PC-9 (cell line): ENCODE data around the gene SETX. TPM values are rescaled to one million over a fixed set of nuclear protein-coding genes. Genes with fewer than 3 reads are reported as not detected.

Source experiments
- BruUV-seq: library from RNA; stranded (reverse); fragments of 400-500 nt; replicated peaks from 2 replicates; lab custom pipeline; 2021; lab: Mats Ljungman, UMichigan
- CTCF ChIA-PET: fragments of 300-600 bp; sonication (Branson Sonifier 250); formaldehyde crosslinking; loops from one replicate; lab custom pipeline; 2022; ENCODE audit warnings: antibody characterized with exemption; lab: Charles Lee
- POLR2A ChIA-PET: fragments of 300-600 bp; sonication (Branson Sonifier 250); formaldehyde crosslinking; loops from one replicate; lab custom pipeline; 2022; ENCODE audit warnings: antibody characterized with exemption; ENCODE audit not compliant: unreplicated experiment; lab: Charles Lee
- DNase-seq, 2 experiments: peaks; one replicate each; pipeline versions ENCODE4 v3.0.0 to v3.0.0-alpha.2; 2015 to 2022; ENCODE audit warnings: mixed read lengths in 1 of 2
- H2AFZ ChIP-seq: fragments of 200-600 bp; sonication (generic); 2 replicates; pipeline ENCODE4 v1.8.1; 2017; ENCODE audit warnings: antibody characterized with exemption
- H3F3A ChIP-seq: fragments of 200-600 bp; sonication (generic); 2 replicates; pipeline ENCODE4 v1.8.1; 2017; ENCODE audit warnings: antibody characterized with exemption, mild to moderate bottlenecking, low read depth; ENCODE audit not compliant: insufficient read depth
- H3K27ac ChIP-seq: fragments of 200-600 bp; sonication (generic); 2 replicates; pipeline ENCODE4 v1.6.1; 2016; ENCODE audit warnings: mixed run types
- H3K27me3 ChIP-seq: fragments of 200-600 bp; sonication (generic); 2 replicates; pipeline ENCODE4 v1.6.1; 2016; ENCODE audit warnings: low read depth, mixed run types; ENCODE audit not compliant: insufficient read depth
- H3K36me3 ChIP-seq: fragments of 200-600 bp; sonication (generic); 2 replicates; pipeline ENCODE4 v1.6.1; 2016; ENCODE audit warnings: low read depth, mixed run types
- H3K4me1 ChIP-seq: fragments of 200-600 bp; sonication (generic); replicated peaks from 2 replicates; pipeline ENCODE4 v1.6.1; 2016; ENCODE audit warnings: mixed run types; ENCODE audit not compliant: insufficient read depth
- H3K4me2 ChIP-seq: fragments of 200-600 bp; sonication (generic); 2 replicates; pipeline ENCODE4 v1.6.1; 2017; ENCODE audit warnings: mixed run types
- H3K4me3 ChIP-seq: fragments of 200-600 bp; sonication (generic); 2 replicates; pipeline ENCODE4 v1.6.1; 2016; ENCODE audit warnings: mixed run types
- H3K79me2 ChIP-seq: fragments of 200-600 bp; sonication (generic); 2 replicates; pipeline ENCODE4 v1.6.1; 2017; ENCODE audit warnings: low read depth, mixed run types
- H3K9me2 ChIP-seq: fragments of 200-600 bp; sonication (generic); 2 replicates; pipeline ENCODE4 v1.8.1; 2017; ENCODE audit warnings: mild to moderate bottlenecking; ENCODE audit not compliant: insufficient read depth
- H3K9me3 ChIP-seq: fragments of 200-600 bp; sonication (generic); 2 replicates; pipeline ENCODE4 v1.8.1; 2016; ENCODE audit warnings: low read depth; ENCODE audit not compliant: insufficient read depth
- H4K20me1 ChIP-seq: fragments of 200-600 bp; sonication (generic); 2 replicates; pipeline ENCODE4 v1.8.1; 2017; ENCODE audit not compliant: insufficient read depth
- EZH2 ChIP-seq: fragments of 200-600 bp; sonication (generic); IDR thresholded peaks from 2 replicates; pipeline ENCODE4 v1.8.0; 2017; ENCODE audit warnings: antibody characterized with exemption, low read depth
- intact Hi-C: fragments of 100-400 bp; cut with micrococcal nuclease; formaldehyde crosslinking; loops from one replicate; pipeline ENCODE4 v1.10.0; 2022; ENCODE audit not compliant: unreplicated experiment
- total RNA-seq: library from RNA; stranded (reverse); gene quantifications from 2 replicates; pipeline ENCODE4 v1.2.3, GENCODE V29; 2021
- TF ChIP-seq, protein P1 (sequence below): fragments of 200-600 bp; sonication (generic); conservative IDR thresholded peaks from 2 replicates; pipeline ENCODE4 v1.6.1; 2017; ENCODE audit warnings: mixed run types, antibody characterized with exemption, mild to moderate bottlenecking, moderate library complexity

The SETX gene
- total RNA-seq, 1 experiment from 2014 or later, result 23.5 TPM

DNA sequence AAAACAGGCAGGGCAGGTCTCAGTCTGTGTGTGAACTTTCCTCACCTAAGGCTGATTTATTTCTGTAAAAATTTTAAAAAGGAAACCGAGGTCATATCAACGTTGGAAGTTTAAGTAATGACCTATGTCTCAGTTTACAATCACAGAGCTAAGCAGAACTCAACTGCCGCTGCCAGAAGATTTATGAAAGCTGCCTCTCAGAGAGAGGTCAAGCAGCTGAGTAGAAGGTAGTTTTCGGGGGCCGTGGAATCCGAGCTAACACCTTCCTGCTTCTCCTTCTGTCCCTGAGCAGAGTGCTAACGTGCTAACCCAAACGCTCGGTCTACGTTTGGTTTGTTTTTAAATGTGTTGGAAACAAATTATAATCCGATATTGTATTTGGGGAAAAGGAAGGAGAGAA lies 40.8 kb upstream of the SETX start:
- no peaks in the 10 kb centered on the region for H3K79me2 ChIP-seq
- no peaks in the 10 kb centered on the region for H3K27me3 ChIP-seq
- no peak overlapping the region for H3K4me2 ChIP-seq
- no peaks in the 10 kb centered on the region for H3K4me1 ChIP-seq
- no peaks in the 10 kb centered on the region for H4K20me1 ChIP-seq
- no peak overlapping the region for H2AFZ ChIP-seq
- H3K9me3 ChIP-seq, result no peaks in the 10 kb centered on the region
- H3K27ac ChIP-seq, result no peak overlapping the region
- no peaks in the 10 kb centered on the region for H3K9me2 ChIP-seq
- DNase-seq, result no peak
- H3K4me3 ChIP-seq, result no peak overlapping the region
- TF ChIP-seq, protein P1, sequence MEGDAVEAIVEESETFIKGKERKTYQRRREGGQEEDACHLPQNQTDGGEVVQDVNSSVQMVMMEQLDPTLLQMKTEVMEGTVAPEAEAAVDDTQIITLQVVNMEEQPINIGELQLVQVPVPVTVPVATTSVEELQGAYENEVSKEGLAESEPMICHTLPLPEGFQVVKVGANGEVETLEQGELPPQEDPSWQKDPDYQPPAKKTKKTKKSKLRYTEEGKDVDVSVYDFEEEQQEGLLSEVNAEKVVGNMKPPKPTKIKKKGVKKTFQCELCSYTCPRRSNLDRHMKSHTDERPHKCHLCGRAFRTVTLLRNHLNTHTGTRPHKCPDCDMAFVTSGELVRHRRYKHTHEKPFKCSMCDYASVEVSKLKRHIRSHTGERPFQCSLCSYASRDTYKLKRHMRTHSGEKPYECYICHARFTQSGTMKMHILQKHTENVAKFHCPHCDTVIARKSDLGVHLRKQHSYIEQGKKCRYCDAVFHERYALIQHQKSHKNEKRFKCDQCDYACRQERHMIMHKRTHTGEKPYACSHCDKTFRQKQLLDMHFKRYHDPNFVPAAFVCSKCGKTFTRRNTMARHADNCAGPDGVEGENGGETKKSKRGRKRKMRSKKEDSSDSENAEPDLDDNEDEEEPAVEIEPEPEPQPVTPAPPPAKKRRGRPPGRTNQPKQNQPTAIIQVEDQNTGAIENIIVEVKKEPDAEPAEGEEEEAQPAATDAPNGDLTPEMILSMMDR, result no peak
- TF ChIP-seq EZH2, result no peak
- no TSS peak for BruUV-seq
- ChIA-PET POLR2A (no interaction called here), CTCF (no interaction called here)
- intact Hi-C loops, result no loop called here
- peaks cover 15% of the 10 kb centered on the region for H3K36me3 ChIP-seq
- H3F3A ChIP-seq, result no peaks in the 10 kb centered on the region

DNA sequence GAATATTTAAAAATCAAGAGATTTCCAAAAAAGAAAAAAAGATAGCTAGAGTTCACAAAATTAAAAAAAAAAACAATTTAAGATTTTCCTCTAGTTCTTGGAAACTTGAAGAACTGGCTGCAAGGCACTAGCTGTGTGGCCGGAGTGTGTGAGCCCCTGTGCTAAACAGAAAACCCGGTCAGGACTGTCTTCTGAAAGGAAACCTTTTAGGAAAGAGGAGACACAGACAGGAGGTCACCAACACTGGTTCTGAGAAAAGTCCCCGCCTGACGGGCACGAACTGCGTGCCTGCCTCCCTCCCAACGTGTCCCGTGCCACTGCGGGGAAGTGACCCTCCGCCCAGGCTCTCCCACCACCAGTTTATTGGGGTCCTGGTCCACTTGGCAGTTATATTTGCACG lies 36.7 kb upstream of the SETX start:
- ChIA-PET CTCF (no interaction called here), POLR2A (interaction anchor here (0.6 to 0.7 kb wide), 2 partner anchors 416 to 1012 kb away, joined by 3 to 16 read pairs; no protein-coding TSS in a partner anchor)
- Histone ChIP-seq H3K4me1 (no peaks in the 10 kb centered on the region), H4K20me1 (no peaks in the 10 kb centered on the region), H3K27me3 (no peaks in the 10 kb centered on the region), H3K9me2 (no peaks in the 10 kb centered on the region), H3K27ac (no peak overlapping the region), H2AFZ (no peak overlapping the region), H3K4me2 (no peak overlapping the region), H3K9me3 (no peaks in the 10 kb centered on the region), H3K36me3 (peaks cover 24% of the 10 kb centered on the region; the same call in 1 of the 2 replicates), H3K79me2 (no peaks in the 10 kb centered on the region), H3K4me3 (no peak overlapping the region), H3F3A (no peaks in the 10 kb centered on the region)
- intact Hi-C loops, result no loop called here
- DNase-seq, result no peak
- no TSS peak for BruUV-seq
- no peak for TF ChIP-seq EZH2
- TF ChIP-seq, protein P1, result no peak

GRCh38 chr9:132390966-132391365 lies 36.2 kb upstream of the SETX start:
- TF ChIP-seq, protein P1, result no peak
- no peak for TF ChIP-seq EZH2
- Histone ChIP-seq H3K4me3 (no peak overlapping the region), H3K4me2 (no peak overlapping the region), H3K4me1 (no peaks in the 10 kb centered on the region), H3K27ac (no peak overlapping the region), H3K9me3 (no peaks in the 10 kb centered on the region), H3F3A (no peaks in the 10 kb centered on the region), H3K79me2 (no peaks in the 10 kb centered on the region), H2AFZ (no peak overlapping the region), H3K27me3 (no peaks in the 10 kb centered on the region), H3K9me2 (no peaks in the 10 kb centered on the region), H3K36me3 (peaks cover 27% of the 10 kb centered on the region), H4K20me1 (no peaks in the 10 kb centered on the region)
- POLR2A ChIA-PET, result no interaction called here
- no TSS peak for BruUV-seq
- intact Hi-C loops, result no loop called here
- no peak for DNase-seq
- CTCF ChIA-PET, result no interaction called here
